HG03139 (cell line): ENCODE measurements around the gene PPM1N.

Source experiments
- ATAC-seq: cut with Tn5 transposase; IDR thresholded peaks from one replicate; pipeline ENCODE4 v1.9.1; 2021; ENCODE audit not compliant: unreplicated experiment

The PPM1N gene

GRCh38 chr19:45498411-45499195 lies at the start of gene PPM1N:
Gene PPM1N (plus strand): TSS chr19:45498443. CDS start chr19:45498473, 30 bp downstream.
- no peak for ATAC-seq

- ATAC-seq: no peak
These were observed 49.4 kb upstream of the PPM1N start for GRCh38 chr19:45448887-45449299.

- ATAC-seq: peak; percentile 11
These were observed 48.3 kb upstream of the PPM1N start for GRCh38 chr19:45450012-45450333.

- no peak for ATAC-seq
These were observed 47.0 kb upstream of the PPM1N start for GRCh38 chr19:45451131-45451849.

- ATAC-seq: no peak
These were observed 46.3 kb upstream of the PPM1N start for GRCh38 chr19:45451850-45452387.

- ATAC-seq: no peak
These were observed 42.3 kb upstream of the PPM1N start for GRCh38 chr19:45455707-45456499.

- no peak for ATAC-seq
These were observed 41.8 kb upstream of the PPM1N start for GRCh38 chr19:45456500-45456815.

- ATAC-seq: no peak
These were observed 40.5 kb upstream of the PPM1N start for GRCh38 chr19:45457776-45458175.

- ATAC-seq: no peak
These were observed 37.4 kb upstream of the PPM1N start for GRCh38 chr19:45460807-45461347.

GRCh38 chr19:45462174-45462573 lies 36.1 kb upstream of the PPM1N start:
- no peak for ATAC-seq

GRCh38 chr19:45463241-45463640 lies 35.0 kb upstream of the PPM1N start:
- ATAC-seq: no peak

GRCh38 chr19:45464274-45464673 lies 34.0 kb upstream of the PPM1N start:
- no peak for ATAC-seq

- ATAC-seq: no peak
These were observed 33.3 kb upstream of the PPM1N start for GRCh38 chr19:45464852-45465441.

GRCh38 chr19:45467115-45467455 lies 31.2 kb upstream of the PPM1N start:
- ATAC-seq: no peak

- ATAC-seq: peak; percentile 36
These were observed 30.6 kb upstream of the PPM1N start, which contains the start of gene FOSB for GRCh38 chr19:45467456-45468158. Gene FOSB (plus strand): TSS chr19:45467996. CDS start chr19:45468587, 591 bp downstream.

GRCh38 chr19:45468159-45468651 lies 30.0 kb upstream of the PPM1N start:
- no peak for ATAC-seq

GRCh38 chr19:45468803-45469131 lies 29.5 kb upstream of the PPM1N start:
- ATAC-seq: peak; percentile 11

GRCh38 chr19:45469132-45469944 lies 28.9 kb upstream of the PPM1N start:
- peak; percentile 54 for ATAC-seq
